H1 (cell line): Measurements from ENCODE around the gene TSHZ2. TPM values are rescaled to one million over a fixed set of nuclear protein-coding genes. Genes with fewer than 3 reads are reported as not detected.

Source experiments
- CTCF ChIA-PET: fragments of 300-600 bp; sonication (Branson Sonifier 250); formaldehyde crosslinking; loops from one replicate; lab custom pipeline; 2021; ENCODE audit not compliant: partially characterized antibody; lab: Charles Lee
- POLR2A ChIA-PET: fragments of 300-600 bp; sonication (Branson Sonifier 250); formaldehyde crosslinking; loops from one replicate; lab custom pipeline; 2021; ENCODE audit warnings: inconsistent platforms; ENCODE audit not compliant: partially characterized antibody; lab: Charles Lee
- DNase-seq, 2 experiments: peaks; one replicate each; pipeline versions ENCODE4 v3.0.0 to v3.0.0-alpha.2; 2010 to 2022; ENCODE audit warnings: low spot score in 2 of 2, low read depth in 1 of 2, mixed read lengths in 1 of 2
- FAIRE-seq: peaks from 2 replicates; lab custom pipeline; 2011; peaks lifted over from hg19 to GRCh38; lab: Jason Lieb, UNC
- H2AFZ ChIP-seq: 2 replicates; pipeline ENCODE4 v1.8.1; 2012; ENCODE audit warnings: low read length, inconsistent platforms
- H2AK5ac ChIP-seq: 2 replicates; pipeline ENCODE4 v1.6.1; 2013; ENCODE audit warnings: low read depth, low read length
- H2BK120ac ChIP-seq: replicated peaks from 2 replicates; pipeline ENCODE3; 2013; ENCODE audit warnings: low read depth, low read length, inconsistent platforms
- H2BK12ac ChIP-seq: 2 replicates; pipeline ENCODE4 v1.6.1; 2013; ENCODE audit warnings: low read depth, low read length
- H2BK15ac ChIP-seq: 2 replicates; pipeline ENCODE4 v1.6.1; 2013; ENCODE audit warnings: low read length
- H2BK20ac ChIP-seq: 2 replicates; pipeline ENCODE4 v1.6.1; 2013; ENCODE audit warnings: low read length
- H2BK5ac ChIP-seq: 2 replicates; pipeline ENCODE4 v1.6.1; 2013; ENCODE audit warnings: low read depth, low read length
- H3K14ac ChIP-seq: 2 replicates; pipeline ENCODE4 v1.6.1; 2013; ENCODE audit warnings: inconsistent platforms; ENCODE audit not compliant: insufficient read length
- H3K18ac ChIP-seq: 2 replicates; pipeline ENCODE4 v1.6.1; 2013; ENCODE audit warnings: low read length; ENCODE audit errors: extremely low read depth
- H3K23ac ChIP-seq: 2 replicates; pipeline ENCODE4 v1.6.1; 2013; ENCODE audit warnings: inconsistent platforms; ENCODE audit not compliant: insufficient read length
- H3K23me2 ChIP-seq: 2 replicates; pipeline ENCODE4 v1.6.1; 2013; ENCODE audit warnings: low read depth, low read length
- H3K27ac ChIP-seq: 2 replicates; pipeline ENCODE4 v1.6.1; 2011; ENCODE audit warnings: low read depth, low read length, inconsistent platforms
- H3K27me3 ChIP-seq, 4 experiments: replicated peaks in 1 of 4; 1 replicate in 1 of 4; 2 replicates in 3 of 4; pipeline versions ENCODE4 v1.6.1 to v1.8.1; 2011 to 2013; ENCODE audit warnings: low read length in 3 of 4, mild to moderate bottlenecking in 3 of 4, inconsistent platforms in 2 of 4, mixed read lengths in 2 of 4, moderate library complexity in 1 of 4; ENCODE audit not compliant: control insufficient read depth in 3 of 4, insufficient read depth in 3 of 4; ENCODE audit errors: extremely low read depth in 1 of 4
- H3K36me3 ChIP-seq, 4 experiments: 2 replicates each; pipeline versions ENCODE4 v1.6.1 to v1.8.1; 2011 to 2013; ENCODE audit warnings: mild to moderate bottlenecking in 4 of 4, low read length in 3 of 4, moderate library complexity in 2 of 4, control low read depth in 1 of 4, inconsistent platforms in 1 of 4; ENCODE audit not compliant: insufficient read depth in 4 of 4, control insufficient read depth in 2 of 4
- H3K4ac ChIP-seq: replicated peaks from 2 replicates; pipeline ENCODE3; 2013; ENCODE audit warnings: low read length, low read depth, mixed read lengths, inconsistent platforms; ENCODE audit not compliant: insufficient read length
- H3K4me1 ChIP-seq, 4 experiments: replicated peaks in 1 of 4; 1 replicate in 1 of 4; 2 replicates in 3 of 4; pipeline versions ENCODE4 v1.6.1 to v1.8.1; 2011 to 2013; ENCODE audit warnings: low read length in 3 of 4, inconsistent platforms in 2 of 4, mixed read lengths in 1 of 4; ENCODE audit not compliant: insufficient read depth in 4 of 4, control insufficient read depth in 3 of 4
- H3K4me2 ChIP-seq, 2 experiments: 2 replicates each; pipeline versions ENCODE4 v1.6.1 to v1.8.1; 2011 to 2013; ENCODE audit warnings: low read depth in 2 of 2, low read length in 2 of 2, control low read depth in 1 of 2, inconsistent platforms in 1 of 2, mild to moderate bottlenecking in 1 of 2; ENCODE audit not compliant: insufficient read depth in 1 of 2
- H3K4me3 ChIP-seq, 4 experiments: fragments of 200-600, 300-600 bp in 1 of 4; sonication (generic), shearing (Covaris generic), sonication (Bioruptor Twin) in 1 of 4; 2 replicates each; pipeline versions ENCODE4 v1.5.1 to v1.8.1; 2011 to 2016; ENCODE audit warnings: low read length in 4 of 4, low read depth in 3 of 4, control low read depth in 2 of 4, inconsistent platforms in 2 of 4, mild to moderate bottlenecking in 2 of 4, mixed read lengths in 1 of 4, moderate library complexity in 1 of 4; ENCODE audit not compliant: insufficient read depth in 2 of 4; ENCODE audit errors: extremely low read depth in 1 of 4
- H3K56ac ChIP-seq: replicated peaks from 2 replicates; pipeline ENCODE3; 2013; ENCODE audit warnings: low read depth, mild to moderate bottlenecking, mixed read lengths, low read length, inconsistent platforms; ENCODE audit not compliant: insufficient read length
- H3K79me1 ChIP-seq: 2 replicates; pipeline ENCODE4 v1.6.1; 2013; ENCODE audit warnings: low read depth, low read length, control low read depth
- H3K79me2 ChIP-seq, 2 experiments: 2 replicates each; pipeline versions ENCODE4 v1.6.1 to v1.8.1; 2012 to 2013; ENCODE audit warnings: low read length in 2 of 2, mild to moderate bottlenecking in 2 of 2, inconsistent platforms in 1 of 2; ENCODE audit not compliant: insufficient read depth in 2 of 2, control insufficient read depth in 1 of 2
- H3K9ac ChIP-seq, 4 experiments: replicated peaks in 1 of 4; 1 replicate in 1 of 4; 2 replicates in 3 of 4; pipeline versions ENCODE4 v1.6.1 to v1.8.1; 2011 to 2013; ENCODE audit warnings: low read depth in 3 of 4, low read length in 3 of 4, control low read depth in 2 of 4, mild to moderate bottlenecking in 2 of 4, moderate library complexity in 2 of 4, inconsistent platforms in 1 of 4; ENCODE audit errors: extremely low read depth in 1 of 4
- H3K9me3 ChIP-seq, 2 experiments: 2 replicates each; pipeline versions ENCODE4 v1.6.1 to v1.8.1; 2012 to 2013; ENCODE audit warnings: mild to moderate bottlenecking in 2 of 2, moderate library complexity in 2 of 2, control low read depth in 1 of 2, inconsistent platforms in 1 of 2, low read depth in 1 of 2, low read length in 1 of 2, mixed read lengths in 1 of 2; ENCODE audit not compliant: insufficient read depth in 2 of 2
- H4K20me1 ChIP-seq, 2 experiments: replicated peaks in 1 of 2; 2 replicates each; pipeline versions ENCODE3 to v1.8.1; 2011 to 2013; ENCODE audit warnings: inconsistent platforms in 2 of 2, low read length in 2 of 2, mild to moderate bottlenecking in 1 of 2; ENCODE audit not compliant: insufficient read depth in 2 of 2, control insufficient read depth in 1 of 2
- H4K5ac ChIP-seq: 2 replicates; pipeline ENCODE4 v1.6.1; 2013; ENCODE audit warnings: low read length, low read depth, mixed read lengths, inconsistent platforms; ENCODE audit not compliant: insufficient read length
- H4K8ac ChIP-seq: 2 replicates; pipeline ENCODE4 v1.8.0; 2013; ENCODE audit warnings: mild to moderate bottlenecking, moderate library complexity, low read length, inconsistent platforms; ENCODE audit not compliant: insufficient read depth; ENCODE audit errors: extremely low read depth
- H4K91ac ChIP-seq: replicated peaks from 2 replicates; pipeline ENCODE3; 2013; ENCODE audit warnings: low read length, mixed read lengths, inconsistent platforms; ENCODE audit not compliant: insufficient read length
- CREB1 ChIP-seq: IDR thresholded peaks from 2 replicates; pipeline ENCODE4 v1.6.1; 2012; ENCODE audit warnings: inconsistent platforms
- CTBP2 ChIP-seq: IDR thresholded peaks from 2 replicates; pipeline ENCODE4 v1.7.0; 2011; ENCODE audit warnings: borderline replicate concordance, mild to moderate bottlenecking, moderate library complexity, mixed read lengths, low read length; ENCODE audit not compliant: insufficient read depth, insufficient read length
- EGR1 ChIP-seq: IDR thresholded peaks from 2 replicates; pipeline ENCODE4 v1.6.1; 2011; ENCODE audit warnings: low read depth, low read length, borderline replicate concordance
- FOSL1 ChIP-seq: IDR thresholded peaks from 2 replicates; pipeline ENCODE4 v1.6.1; 2011; ENCODE audit warnings: mild to moderate bottlenecking, low read depth, low read length, moderate library complexity; ENCODE audit not compliant: insufficient read depth
- PHF8 ChIP-seq: fragments of 200-600 bp; sonication (generic); conservative IDR thresholded peaks from 2 replicates; pipeline ENCODE4 v1.7.1; 2012; ENCODE audit warnings: low read depth, mild to moderate bottlenecking, inconsistent platforms, low read length, moderate library complexity
- POLR2AphosphoS5 ChIP-seq: IDR thresholded peaks from 2 replicates; pipeline ENCODE4 v1.6.1; 2011; ENCODE audit warnings: low read depth, low read length
- POU5F1 ChIP-seq: IDR thresholded peaks from 2 replicates; pipeline ENCODE4 v1.6.1; 2011; ENCODE audit warnings: low read depth, mild to moderate bottlenecking, low read length, moderate library complexity
- SIX5 ChIP-seq: IDR thresholded peaks from 2 replicates; pipeline ENCODE4 v1.6.1; 2011; ENCODE audit warnings: mild to moderate bottlenecking, low read depth, low read length
- SP1 ChIP-seq: IDR thresholded peaks from 2 replicates; pipeline ENCODE4 v1.6.1; 2011; ENCODE audit warnings: low read depth, low read length
- SP2 ChIP-seq: IDR thresholded peaks from 2 replicates; pipeline ENCODE4 v1.6.1; 2012; ENCODE audit warnings: mild to moderate bottlenecking, low read length, inconsistent platforms
- SUZ12 ChIP-seq: fragments of 200-600 bp; sonication (generic); IDR thresholded peaks from 2 replicates; pipeline ENCODE4 v1.6.1; 2012; ENCODE audit warnings: mild to moderate bottlenecking, inconsistent platforms, low read length, moderate library complexity, mixed read lengths
- TBP ChIP-seq: IDR thresholded peaks from 2 replicates; pipeline ENCODE4 v1.6.1; 2011; ENCODE audit warnings: low read depth, low read length, improper control_type of control experiment
- WGBS, 2 experiments: shearing (Covaris generic) in 1 of 2; methylation state at CpG; one replicate each; pipeline versions ENCODE4 v1.1.6 to v1.1.7; 2013 to 2015; ENCODE audit warnings: low lambda C conversion rate in 2 of 2, mixed read lengths in 2 of 2, inconsistent platforms in 1 of 2, low coverage in 1 of 2, missing lambda C conversion rate in 1 of 2; ENCODE audit not compliant: insufficient replicate concordance in 2 of 2, insufficient coverage in 1 of 2, insufficient read length in 1 of 2; ENCODE audit errors: extremely low coverage in 1 of 2, missing lambda C conversion rate in 1 of 2; 5-methylcytosine and 5-hydroxymethylcytosine counted together
- polyA plus RNA-seq, 7 experiments: library from polyadenylated mRNA; depleted of rRNA in 3 of 7; stranded (reverse) in 5 of 7; unstranded in 2 of 7; fragments of >200 nt in 5 of 7; fragments of 200-250 nt in 2 of 7; gene quantifications; 1 replicate in 5 of 7; 2 replicates in 1 of 7; 4 replicates in 1 of 7; pipeline versions ENCODE4 v1.2.1 to v1.2.3, GENCODE V29; 2011 to 2013; ENCODE audit warnings: missing spikeins in 2 of 7, mixed read lengths in 2 of 7
- total RNA-seq: library from RNA; stranded (reverse); fragmentation: NEBNext Ultra II Directional; extraction: Animal tissue kit (Norgen Biotek cat#: 25700); gene quantifications from 2 replicates; pipeline ENCODE4 v1.2.1, GENCODE V29; 2021

The TSHZ2 gene
- total and polyA plus RNA-seq, 2 of the 8 experiments (the other 6 are each of a cell fraction or from before 2014, with no cell fraction given), result 0.14 to 0.30 TPM

DNA sequence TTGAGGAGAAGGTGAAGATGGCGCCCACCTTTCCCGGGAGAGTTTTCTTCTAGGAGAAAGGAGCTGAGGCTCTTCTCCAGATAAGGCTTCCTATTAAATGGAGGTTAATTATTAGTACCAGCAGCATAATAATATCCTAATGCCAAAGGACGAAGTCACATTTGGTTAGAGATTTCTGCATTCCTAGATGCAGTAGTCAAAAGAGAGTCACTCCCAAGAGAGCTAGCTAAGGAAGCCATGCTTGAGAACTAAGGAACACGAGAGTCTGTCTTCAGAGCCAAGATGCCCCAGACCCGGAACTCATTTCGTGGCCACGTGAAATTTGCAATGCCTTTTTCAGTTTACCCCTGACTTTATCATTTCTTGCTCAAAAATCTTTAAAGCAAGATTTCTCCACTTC, 132.7 kb downstream of the TSHZ2 start:
- Histone ChIP-seq H4K8ac (no peak overlapping the region), H3K23me2 (no peaks in the 10 kb centered on the region), H2BK15ac (no peak overlapping the region), H3K27ac (no peak overlapping the region), H2BK20ac (no peak overlapping the region), H4K91ac (no peak overlapping the region), H3K4me1 (no peaks in the 10 kb centered on the region), H3K14ac (no peak overlapping the region), H3K9me3 (no peaks in the 10 kb centered on the region), H2AK5ac (no peak overlapping the region), H3K4me3 (no peak overlapping the region), H2BK120ac (no peak overlapping the region), H3K9ac (no peak overlapping the region), H3K4me2 (no peak overlapping the region), H2BK5ac (no peak overlapping the region), H3K56ac (no peak overlapping the region), H3K4ac (no peak overlapping the region), H2BK12ac (no peak overlapping the region), H4K5ac (no peak overlapping the region), H3K18ac (no peak overlapping the region), H3K23ac (no peak overlapping the region), H3K27me3 (no peaks in the 10 kb centered on the region), H2AFZ (no peak overlapping the region), H3K79me1 (no peaks in the 10 kb centered on the region), H3K79me2 (no peaks in the 10 kb centered on the region)
- DNase-seq, result no peak
- POLR2A ChIA-PET, result no interaction called here
- no peak for FAIRE-seq
- CTCF ChIA-PET, result no interaction called here
- WGBS, 2 experiments, result 88% methylated on average over 7 of the region's 7 CpGs; no CpG with 5 or more reads in 1 of the 2 experiments
- no peak for TF ChIP-seq SUZ12
- no peak for TF ChIP-seq FOSL1
- no peak for TF ChIP-seq CREB1
- no peak for TF ChIP-seq SIX5
- TF ChIP-seq SP1, result no peak
- no peak for TF ChIP-seq CTBP2
- no peak for TF ChIP-seq PHF8
- TF ChIP-seq TBP, result no peak
- no peak for TF ChIP-seq POLR2AphosphoS5
- TF ChIP-seq POU5F1, result no peak
- no peak for TF ChIP-seq EGR1
- no peak for TF ChIP-seq SP2
- TF ChIP-seq, all 59 proteins: peak for 0
- no peaks in the 10 kb centered on the region for H3K36me3 ChIP-seq
- H4K20me1 ChIP-seq, result no peaks in the 10 kb centered on the region
